GM12878 (cell line): ENCODE results near the gene HOXD10. TPM values are rescaled to one million over a fixed set of nuclear protein-coding genes. Genes with fewer than 3 reads are reported as not detected.

ENCODE experiments used
- CHD1 ChIP-seq: IDR thresholded peaks from 2 replicates; pipeline ENCODE4 v1.6.1; 2012; ENCODE audit warnings: low read depth, low read length, improper control_type of control experiment
- CUX1 ChIP-seq: IDR thresholded peaks from 2 replicates; pipeline ENCODE4 v1.6.1; 2012; ENCODE audit warnings: improper control_type of control experiment, low read depth, low read length; ENCODE audit not compliant: insufficient replicate concordance
- SMAD5 ChIP-seq: IDR thresholded peaks from 2 replicates; pipeline ENCODE4 v1.6.1; 2016; ENCODE audit warnings: antibody characterized with exemption, low read depth
- SUPT20H ChIP-seq: IDR thresholded peaks from 2 replicates; pipeline ENCODE4 v1.6.1; 2011; ENCODE audit warnings: low read depth, mild to moderate bottlenecking, low read length, moderate library complexity, borderline replicate concordance; ENCODE audit not compliant: control insufficient read depth
- USF2 ChIP-seq: IDR thresholded peaks from 2 replicates; pipeline ENCODE4 v1.6.1; 2011; ENCODE audit warnings: low read depth, low read length, improper control_type of control experiment, borderline replicate concordance
- polyA plus RNA-seq, 11 experiments: library from polyadenylated mRNA; depleted of rRNA in 4 of 11; unstranded in 6 of 11; stranded (reverse) in 5 of 11; fragments of >200 nt; fragmentation: Nextera tagmentation in 4 of 11; fragmentation: Illumina TruSeq in 1 of 11; extraction: Ambion mirVana in 4 of 11; extraction: Trizol in 1 of 11; gene quantifications; 1 replicate in 1 of 11; 2 replicates in 10 of 11; pipeline versions ENCODE4 v1.2.1 to v1.2.3, GENCODE V29; 2011 to 2016; ENCODE audit warnings: inconsistent platforms in 2 of 11, missing spikeins in 2 of 11, low read depth in 1 of 11
- total RNA-seq, 4 experiments: library from RNA; depleted of rRNA in 3 of 4; stranded (reverse); fragments of >200 nt in 3 of 4; fragmentation: Illumina TruSeq in 1 of 4; extraction: Trizol in 1 of 4; gene quantifications; 2 replicates each; pipeline versions ENCODE4 v1.2.1 to v1.2.3, GENCODE V29; 2013 to 2021

HOXD10 gene
- total and polyA plus RNA-seq, 10 of the 15 experiments (the other 5 are each of a cell fraction or from before 2014, with no cell fraction given), result not detected

GRCh38 chr2:176079285-176079830 lies 37.2 kb upstream of the HOXD10 start (continued):
- TF ChIP-seq CUX1, result no peak
- TF ChIP-seq CHD1, result no peak
- no peak for TF ChIP-seq USF2
- no peak for TF ChIP-seq SMAD5
- TF ChIP-seq SUPT20H, result no peak
